Amniotic stem cell (primary cell): Measurements from ENCODE around the gene LBH.
"Not testable (repeated sequence)": the region's sequence is repeated elsewhere in the genome, so short reads cannot be mapped to it uniquely, and the experiment has no call there.

Experiments used
- DNase-seq: peaks from one replicate; lab custom pipeline; 2025; lab: John Stamatoyannopoulos, UW

Gene LBH

DNA sequence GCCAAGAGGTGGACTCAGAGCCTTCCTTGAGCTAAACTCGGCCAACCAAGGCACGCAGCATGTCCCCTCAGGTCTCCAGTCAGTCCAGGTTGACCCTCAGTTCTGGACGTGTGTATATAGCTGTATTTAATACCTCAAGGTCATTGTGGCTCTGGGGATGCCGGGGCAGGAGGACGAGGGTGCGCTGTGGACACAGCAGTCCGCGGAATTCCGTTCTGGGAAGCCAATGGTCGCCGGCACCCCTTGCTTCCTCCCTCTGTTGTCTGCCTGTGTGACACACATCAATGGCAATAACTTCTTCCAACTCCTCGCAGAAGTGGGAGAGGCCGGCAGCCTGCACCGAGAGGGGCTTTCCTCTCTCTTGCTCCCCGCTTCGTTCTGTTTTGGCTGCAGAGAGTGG is 27.7 kb downstream of the LBH start:
- DNase-seq, result no peak

DNA sequence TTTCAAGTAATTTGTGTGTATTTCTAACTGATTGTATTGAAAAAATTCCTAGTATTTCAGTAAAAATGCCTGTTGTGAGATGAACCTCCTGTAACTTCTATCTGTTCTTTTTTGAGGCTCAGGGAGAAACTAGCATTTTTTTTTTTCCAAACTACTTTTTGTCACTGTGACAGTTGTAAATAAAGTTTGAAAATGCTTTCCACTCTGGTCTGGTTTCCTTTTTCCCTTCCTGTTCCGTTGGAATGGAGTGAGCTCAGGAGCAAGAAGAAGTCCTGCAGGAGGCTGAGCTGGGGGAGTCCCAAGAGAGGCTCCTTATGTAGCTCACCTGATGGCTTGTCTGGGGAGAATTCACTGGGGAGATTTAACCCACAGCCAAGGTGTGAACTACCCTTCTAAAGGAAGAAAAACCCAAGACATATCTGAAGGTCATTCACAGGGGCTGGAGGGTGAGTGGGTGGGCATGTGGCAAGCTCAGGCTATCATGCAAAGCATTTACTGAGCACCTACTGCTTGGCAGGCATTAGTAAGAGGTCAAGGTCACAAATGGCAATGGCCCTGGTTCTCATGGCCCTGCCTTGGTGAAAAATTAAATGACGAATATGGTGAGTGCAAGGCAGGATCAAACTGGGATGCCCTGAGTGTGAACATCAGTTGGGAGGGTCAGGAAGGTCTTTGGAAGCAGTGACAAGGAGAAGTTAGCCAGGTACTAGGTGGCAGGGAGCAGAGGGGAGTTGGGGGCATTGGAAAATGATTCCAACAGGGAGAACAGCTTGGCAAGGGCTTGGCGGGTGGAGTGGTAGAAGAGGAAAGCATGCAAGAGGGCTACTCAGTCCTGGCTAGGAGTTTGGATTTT is 28.7 kb downstream of the LBH start:
- no peak for DNase-seq

DNA sequence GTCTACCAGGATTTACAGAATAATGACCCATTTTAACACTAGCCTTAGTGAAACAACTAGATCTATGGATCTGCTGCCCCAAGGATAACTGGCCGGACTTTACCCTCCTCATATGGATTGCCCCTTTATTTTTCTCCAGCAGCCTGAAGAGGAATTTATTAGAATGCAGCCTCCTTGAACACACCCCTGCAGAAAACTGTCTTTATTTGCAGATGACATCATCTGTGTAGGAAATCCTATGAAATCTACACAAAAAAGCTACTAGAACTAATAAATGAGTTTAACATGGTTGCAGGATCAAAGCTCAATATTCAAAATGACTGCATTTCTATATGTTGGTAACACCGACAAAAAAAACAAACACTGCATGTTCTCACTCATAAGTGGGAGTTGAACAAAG is 29.6 kb downstream of the LBH start:
- no peak for DNase-seq

DNA sequence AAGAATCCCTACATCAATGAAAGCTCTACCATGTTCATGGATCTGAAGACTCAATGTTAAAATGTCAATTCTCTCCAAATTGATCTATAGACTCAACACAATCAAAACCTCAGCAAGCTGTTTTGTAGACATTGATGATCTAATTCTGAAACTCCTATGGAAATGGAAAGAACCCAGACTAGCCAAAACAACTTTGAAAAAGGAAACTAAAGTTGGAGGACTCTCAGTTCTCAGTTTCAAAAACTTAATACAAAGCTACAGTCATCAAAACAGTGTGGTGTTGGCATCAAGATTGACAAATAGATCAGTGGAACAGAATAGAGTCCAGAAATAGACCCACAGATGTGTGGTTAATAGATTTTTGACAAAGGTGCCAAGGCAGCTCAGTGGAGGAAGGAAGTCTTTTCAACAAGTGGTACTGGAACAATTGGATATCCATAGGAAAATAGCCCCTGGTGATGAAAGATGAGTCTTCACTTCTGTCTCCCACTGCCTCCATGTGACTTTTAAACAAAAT is 30.4 kb downstream of the LBH start:
- no peak for DNase-seq

DNA sequence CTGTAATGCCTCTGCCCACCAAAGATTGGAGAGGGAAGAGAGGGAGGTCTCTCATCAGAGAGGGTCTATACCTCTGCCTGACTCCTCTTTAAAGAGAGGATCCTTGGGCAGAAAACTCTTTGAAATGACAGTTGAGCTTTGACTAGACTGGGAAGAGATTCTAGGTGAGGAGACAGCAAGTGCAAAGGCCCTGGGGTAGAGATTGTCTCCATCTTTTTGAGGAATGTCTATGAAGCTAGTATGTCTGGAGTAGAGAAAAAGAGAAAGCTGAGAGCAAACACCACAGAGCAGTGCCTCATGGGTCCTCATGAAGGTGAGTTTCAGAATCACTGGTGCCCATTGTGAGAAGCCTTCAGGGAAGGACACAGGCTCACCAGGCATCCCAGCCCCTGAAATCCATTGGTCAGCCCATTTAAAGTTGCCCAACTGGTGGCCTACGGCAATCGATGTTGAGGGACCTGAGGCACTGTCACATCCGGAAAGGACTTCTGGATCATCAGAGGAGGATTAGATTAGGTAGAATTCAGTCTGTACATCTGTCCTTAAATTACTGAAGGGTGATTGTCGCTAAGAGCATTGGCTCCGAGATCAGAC is 31.5 kb downstream of the LBH start:
- no peak for DNase-seq

DNA sequence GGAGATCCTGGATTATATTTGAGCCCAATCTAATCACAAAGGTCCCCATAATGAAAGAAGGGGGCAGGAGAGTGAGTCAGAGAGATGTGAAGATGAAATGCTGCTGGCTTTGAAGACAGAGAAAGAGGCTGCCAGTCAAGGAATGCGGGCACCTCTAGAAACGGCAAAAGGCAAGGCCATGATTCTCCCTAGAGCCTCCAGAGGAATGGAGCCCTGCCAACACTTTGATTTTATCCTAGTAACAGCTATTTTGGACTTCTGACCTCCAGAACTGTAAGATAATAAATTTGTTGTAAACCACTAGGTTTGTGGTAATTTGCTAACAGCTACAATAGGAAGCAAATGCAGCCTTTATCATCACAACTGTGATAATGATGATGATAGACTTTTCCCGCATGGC is 32.9 kb downstream of the LBH start:
- DNase-seq, result no peak

DNA sequence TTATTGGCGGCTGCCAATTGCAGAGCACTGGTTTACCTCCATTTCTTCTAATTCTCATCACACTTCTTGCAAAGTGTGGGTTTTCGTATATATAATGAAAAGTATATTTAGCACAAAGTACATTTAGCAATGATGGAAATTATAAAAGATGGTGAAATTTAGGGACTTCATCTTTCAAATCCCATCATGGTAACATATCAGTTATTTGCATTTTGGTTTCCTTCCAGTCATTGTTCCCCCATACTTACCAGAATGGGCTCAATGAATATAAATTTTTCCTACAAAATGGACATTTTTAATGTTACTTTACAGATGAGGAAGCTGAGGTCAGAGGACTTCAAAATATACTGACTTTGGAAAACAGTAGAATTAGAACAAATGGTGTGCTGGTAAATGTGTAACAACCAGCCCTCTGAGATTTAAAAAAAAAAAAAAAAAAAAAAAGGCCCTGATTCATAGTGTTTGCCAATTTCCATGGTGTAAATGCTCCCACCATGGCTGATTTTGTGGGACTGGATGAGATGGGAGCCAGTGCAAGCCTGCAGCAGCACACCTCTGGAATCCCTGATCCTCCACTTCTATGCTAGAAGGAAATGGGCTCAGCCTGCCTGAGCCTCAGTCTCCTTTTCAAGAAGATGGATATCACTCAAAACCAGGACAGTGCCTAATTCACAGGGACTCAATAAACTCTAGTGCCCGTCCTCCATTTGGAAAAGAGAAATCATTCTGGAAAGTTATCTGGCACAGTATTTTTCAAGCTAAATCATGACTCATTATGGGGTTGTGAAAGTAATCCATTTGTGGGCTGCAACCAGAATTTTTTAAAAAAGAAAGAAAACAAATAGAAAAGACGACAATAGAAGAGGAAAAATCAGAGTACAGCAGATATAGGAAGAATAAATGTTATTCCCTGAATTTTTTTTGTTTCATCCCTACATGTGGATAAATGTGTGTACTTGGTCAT is 34.0 kb downstream of the LBH start:
- DNase-seq, result peak; percentile 7

DNA sequence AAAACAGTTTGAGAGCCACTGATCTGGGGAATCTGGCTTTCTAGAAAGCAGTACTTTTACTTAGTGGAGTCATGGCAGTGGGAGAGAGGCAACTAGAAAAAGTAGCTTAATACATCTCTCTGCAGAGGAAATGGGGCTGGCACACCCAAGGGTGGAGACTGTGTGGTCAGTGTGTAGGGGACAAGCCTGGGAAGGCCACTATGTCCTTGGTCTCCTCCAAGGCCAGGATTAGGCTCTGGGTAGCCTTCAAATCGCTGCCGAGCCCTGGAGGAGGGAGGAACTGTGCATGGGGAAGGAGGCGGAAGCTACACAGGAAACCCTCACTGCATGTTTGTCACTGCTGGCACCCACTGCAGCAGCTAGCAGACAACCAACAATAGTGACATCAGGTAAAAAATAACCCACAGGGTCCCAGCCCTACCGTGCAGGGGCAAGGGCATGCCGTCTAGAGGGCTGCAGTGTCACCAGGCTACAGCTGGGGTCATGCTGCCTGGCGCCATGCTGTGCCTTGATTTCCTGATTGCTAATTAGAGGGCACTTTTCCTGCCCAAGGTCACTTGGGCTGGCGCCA is 34.8 kb downstream of the LBH start:
- no peak for DNase-seq

DNA sequence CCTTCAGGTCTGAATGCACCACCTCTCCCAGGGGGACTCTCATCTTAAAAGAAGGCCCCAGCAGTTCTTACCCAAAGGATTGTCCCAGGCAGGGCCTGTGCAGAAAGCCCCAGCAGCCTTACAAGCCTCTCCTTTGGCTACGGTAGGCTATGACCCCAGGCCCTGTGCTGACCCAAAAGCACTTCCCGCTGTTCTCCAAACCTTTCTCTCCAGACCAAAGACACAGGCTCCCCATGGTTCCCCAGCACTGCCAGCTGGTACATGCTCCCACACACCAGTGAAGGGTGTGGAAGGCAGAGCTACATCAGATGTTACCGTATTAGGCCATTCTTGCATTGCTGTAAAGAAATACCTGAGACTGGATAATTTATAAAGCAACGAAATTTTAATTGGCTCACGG is 35.4 kb downstream of the LBH start:
- DNase-seq, result no peak

DNA sequence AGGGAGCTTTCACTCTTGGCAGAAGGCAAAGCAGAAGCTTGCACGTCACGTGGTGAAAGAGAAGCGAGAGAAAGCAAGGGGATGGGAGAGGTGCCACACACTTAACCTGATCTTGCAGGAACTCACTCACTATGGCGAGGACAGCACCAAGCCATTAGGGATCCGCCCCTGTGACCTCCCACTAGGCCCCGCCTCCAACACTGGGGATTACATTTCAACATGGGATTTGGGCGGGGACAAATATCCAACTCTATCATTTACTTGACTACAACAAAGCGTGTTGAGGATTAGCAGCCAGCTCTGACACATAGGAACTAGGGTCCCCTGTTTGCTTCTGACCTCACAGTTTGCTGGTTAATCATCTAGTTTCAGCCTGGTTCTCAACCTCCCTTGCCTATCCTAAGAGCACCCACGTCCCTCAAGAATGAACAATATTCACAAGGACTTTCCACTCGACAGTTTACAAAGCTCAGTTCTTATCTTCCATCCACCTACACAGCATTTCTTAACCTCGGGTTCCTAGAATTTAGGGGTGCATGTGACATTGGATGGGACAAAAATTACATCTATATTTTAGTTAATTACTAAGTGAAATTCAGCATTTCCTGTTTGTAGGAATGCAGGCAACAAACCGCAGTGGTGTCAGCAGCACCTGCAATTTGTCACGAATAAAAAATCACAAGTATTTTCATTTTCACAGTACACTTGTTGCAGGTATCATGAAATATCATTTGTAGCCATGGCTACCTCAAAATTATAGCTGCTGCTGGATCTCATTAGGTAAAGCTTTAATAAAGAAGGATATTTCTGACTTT is 36.0 kb downstream of the LBH start:
- DNase-seq, result no peak

DNA sequence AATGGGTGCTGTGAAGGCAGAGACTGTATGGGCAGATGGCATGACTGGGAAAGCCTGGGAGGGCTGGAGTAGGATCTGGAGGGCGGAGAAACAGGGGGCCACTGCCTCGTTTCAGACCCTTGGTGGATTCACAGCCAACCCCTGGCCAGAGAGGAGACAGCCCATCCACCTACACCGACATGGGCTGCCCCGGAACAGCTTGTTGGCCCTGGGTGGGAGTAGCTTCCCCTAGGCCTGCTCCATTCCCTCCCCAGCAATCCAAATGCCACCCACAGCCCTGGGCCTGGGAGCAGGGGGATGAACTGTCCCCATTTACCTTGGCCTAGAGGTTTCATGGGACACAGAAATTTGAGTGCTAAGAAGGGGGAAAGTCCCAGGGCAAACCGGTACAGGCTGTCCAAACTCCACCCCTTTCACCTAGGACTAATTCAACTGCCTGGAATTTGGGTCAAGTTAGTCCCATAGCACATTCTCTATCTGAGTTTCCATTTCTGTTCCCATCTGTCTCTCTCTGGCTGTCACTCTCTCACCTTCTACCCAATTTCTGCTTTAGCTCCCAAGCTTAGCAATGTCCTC is 37.0 kb downstream of the LBH start:
- DNase-seq, result no peak

DNA sequence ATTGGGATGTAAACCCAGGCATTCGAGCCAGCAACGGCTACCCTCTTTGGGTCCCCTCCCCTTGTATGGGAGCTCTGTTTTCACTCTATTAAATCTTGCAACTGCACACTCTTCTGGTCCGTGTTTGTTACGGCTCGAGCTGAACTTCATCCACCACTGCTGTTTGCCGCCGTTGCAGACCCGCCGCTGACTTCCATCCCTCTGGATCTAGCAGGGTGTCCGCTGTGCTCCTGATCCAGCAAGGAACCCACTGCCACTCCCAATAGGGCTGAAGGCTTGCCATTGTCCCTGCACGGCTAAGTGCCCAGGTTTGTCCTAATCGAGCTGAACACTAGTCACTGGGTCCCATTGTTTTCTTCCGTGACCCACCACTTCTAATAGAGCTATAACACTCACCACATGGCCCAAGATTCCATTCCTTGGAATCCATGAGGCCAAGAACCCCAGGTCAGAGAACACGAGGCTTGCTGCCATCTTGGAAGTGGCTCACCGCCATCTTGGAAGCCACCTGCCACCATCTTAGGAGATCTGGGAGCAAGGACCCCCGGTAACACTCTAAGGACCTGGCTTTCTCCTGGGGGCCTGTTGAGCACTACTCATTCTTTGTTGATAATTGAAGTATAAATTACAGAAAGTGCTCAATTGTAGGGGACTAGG is 37.9 kb downstream of the LBH start:
- DNase-seq, result not testable (repeated sequence)

DNA sequence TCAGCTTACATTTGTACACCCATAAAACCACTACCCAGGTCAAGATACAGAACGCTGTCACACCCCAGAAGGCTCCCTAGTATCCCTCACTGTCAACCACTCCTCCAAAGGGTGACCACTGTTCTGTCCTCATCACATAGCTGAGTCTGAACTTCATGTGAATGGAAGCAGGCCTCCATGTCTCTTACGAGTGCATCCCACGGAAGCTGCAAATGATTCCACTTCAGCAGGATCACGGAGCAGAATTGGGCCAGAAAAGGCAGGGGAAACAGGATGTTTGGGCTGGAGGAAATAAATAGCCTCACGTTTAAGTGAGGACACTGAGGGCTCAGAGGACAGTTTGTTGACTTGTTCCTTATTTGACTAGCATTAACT is 38.4 kb downstream of the LBH start:
- DNase-seq, result no peak

DNA sequence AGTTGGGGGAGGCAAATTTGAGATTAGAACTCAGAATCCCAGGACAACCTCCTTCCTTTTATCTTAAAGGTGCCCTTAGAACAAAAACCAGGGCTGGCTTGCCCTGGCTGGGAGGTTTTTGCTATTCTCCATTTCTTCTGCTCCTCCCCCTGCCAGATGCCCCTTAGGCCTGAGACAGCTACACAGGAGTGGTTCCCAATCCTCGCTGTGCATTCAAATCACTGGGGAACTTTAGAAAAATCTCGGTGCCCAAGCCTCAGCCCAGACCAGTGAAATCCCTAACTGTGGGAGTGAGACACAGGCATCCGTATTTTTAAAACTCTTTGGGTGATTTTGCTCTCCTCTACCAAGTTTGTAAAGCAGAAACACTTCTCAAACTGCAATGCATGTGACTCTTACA is 38.8 kb downstream of the LBH start:
- no peak for DNase-seq

DNA sequence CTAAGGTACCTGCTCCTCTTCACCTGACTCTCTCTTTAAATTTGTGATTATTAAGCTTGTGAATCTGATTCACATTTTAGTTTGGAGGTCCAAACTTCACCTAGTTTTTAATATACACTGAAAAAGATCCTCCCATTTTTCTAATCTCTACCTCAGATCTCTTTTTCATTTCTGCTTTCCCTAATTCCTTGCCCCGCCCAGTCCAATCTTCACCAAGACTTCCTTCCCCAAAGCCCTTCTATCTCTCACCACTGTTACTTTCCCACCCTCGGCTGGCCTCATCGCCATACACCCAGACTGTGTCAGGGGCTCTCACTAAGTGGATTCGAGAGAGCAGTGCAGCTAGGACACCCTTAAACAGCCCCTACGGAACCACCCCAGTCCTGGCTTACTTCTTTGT is 40.0 kb downstream of the LBH start:
- no peak for DNase-seq

DNA sequence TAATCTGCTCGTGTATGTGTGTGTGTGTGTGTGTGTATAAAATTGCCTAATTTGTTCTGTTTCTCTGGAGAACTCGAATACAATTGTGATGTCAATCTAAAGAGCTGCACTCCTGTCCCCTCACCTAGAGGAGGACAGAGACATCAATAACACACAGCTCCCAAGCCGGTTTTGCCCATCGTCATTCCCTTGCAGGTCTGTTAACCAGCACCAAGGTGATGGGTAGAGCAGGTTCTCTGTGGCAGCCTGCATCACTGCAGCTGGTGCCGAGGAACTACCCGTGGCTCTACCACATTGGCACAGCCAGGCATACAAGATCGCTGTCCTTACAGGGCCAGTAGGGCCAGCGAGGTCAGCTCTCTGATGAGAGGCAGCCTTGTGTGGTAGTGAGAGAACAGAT is 41.0 kb downstream of the LBH start:
- DNase-seq, result no peak

DNA sequence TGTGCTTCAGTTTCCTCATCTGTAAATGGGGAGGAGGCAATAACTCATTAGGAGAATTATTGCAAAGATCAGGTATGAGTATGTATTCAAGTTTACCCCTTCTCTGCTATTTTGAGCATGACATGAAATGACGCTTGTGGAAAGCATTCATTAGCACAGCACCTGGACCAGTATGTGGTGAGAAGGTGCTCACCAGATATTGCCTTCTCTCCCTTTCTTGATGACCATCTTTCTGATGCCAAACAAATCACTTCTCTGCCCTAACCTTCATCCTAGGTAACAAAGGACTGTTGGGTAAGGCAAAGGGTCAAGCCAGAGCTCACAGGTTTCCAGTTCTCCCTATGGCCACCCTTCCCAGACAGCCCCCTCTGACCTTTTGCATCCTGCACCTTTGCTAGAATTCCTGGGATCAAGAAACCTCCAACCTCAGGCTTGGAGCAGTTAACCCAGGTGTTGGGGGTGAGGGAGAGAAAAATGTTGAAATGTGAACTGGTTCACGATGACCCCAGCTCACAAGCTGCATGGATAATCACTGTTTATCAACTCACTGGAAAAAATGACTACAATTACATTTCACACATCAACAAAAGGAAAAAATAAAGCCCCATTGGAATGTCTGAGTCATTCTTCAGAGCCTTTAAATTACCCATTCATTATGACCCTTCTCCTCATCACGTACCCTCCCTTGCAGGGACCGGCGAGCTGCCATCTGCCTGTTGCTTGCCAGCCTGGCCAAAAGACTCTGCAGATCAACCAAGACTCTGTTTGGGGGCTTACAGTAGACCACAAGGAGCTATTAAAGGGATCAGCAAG is 41.6 kb downstream of the LBH start:
- peak; percentile 46 for DNase-seq

DNA sequence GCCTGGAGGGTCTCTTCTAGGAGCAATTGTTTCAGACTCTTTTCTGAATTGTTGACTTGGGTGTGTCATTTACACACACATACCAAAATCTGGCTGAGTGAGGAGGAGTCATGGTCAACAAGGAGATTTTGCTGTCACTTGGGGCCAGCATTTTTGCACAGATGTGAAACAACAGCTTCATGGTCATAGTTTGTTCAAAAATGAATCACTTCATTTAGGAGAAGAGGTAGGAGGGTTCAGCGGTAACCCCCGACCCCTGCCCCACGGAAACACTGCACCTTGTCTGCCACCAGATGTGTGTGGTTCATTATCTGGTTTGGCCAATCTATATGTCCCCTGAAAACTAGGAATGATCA is 42.2 kb downstream of the LBH start:
- DNase-seq, result no peak

DNA sequence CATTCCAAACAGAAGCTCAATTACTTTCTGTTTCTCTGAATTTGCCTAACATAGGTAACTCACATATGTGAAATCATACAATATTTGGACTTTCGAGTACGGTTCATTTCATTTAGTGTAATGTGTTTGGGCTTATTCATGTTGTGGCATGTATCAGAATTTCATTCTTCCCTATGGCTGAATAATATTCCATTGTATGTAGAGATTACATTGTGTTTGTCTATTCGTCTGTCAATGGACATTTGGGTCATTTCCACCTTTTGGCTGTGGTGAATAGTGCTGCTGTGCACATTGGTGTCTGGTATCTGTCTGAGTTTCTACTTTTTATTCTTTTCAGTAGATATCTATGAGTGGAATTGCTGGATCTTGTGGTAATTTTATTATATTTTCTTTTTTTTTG is 43.9 kb downstream of the LBH start:
- DNase-seq, result no peak

DNA sequence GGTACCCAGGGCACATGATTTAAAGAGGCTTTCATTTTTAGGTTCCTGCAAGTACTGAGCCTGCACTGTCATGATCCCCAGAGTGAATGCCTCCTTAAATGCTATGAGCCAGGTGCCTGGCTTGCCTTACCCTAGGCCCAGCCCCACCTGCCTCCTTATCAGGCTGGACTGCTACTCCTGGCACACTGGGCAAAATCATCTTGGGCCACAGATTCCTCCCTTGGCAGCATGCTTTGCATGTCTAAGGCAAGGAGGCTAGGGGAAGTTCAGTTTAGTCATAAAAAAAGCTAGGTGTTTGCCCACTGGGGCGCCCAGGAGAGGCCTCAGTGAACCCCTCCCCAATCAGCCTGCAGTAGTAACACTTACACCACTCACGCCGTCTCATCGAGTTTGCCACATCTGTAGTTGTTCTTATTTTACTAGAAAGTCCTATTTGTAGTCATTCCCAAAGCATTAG is 45.1 kb downstream of the LBH start:
- DNase-seq, result no peak
